Measurements from ENCODE around the gene CNOT10.
"Not testable (repeated sequence)": the region's sequence is repeated elsewhere in the genome, so short reads cannot be mapped to it uniquely, and the experiment has no call there.

CNOT10 gene

DNA sequence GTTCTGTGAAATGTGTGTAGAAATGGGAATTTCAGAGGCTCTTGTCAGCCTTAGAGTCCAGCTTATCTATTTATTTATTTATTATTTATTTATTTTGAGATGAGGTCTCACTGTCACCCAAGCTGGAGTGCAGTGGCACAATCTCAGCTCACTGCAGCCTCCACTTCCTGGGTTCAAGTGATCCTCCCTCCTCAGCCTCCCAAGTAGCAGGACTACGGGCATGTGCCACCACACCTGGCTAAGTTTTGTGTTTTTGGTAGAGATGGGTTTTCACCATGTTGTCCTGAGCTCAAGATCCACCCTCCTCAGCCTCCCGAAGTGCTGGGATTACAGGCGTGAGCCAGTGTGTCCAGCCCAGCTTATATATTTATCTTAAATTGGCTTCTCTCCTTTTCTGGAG lies 11.5 kb downstream of the CNOT10 start:
- no peak for DNase-seq (ENCODE audit: low spot score)

DNA sequence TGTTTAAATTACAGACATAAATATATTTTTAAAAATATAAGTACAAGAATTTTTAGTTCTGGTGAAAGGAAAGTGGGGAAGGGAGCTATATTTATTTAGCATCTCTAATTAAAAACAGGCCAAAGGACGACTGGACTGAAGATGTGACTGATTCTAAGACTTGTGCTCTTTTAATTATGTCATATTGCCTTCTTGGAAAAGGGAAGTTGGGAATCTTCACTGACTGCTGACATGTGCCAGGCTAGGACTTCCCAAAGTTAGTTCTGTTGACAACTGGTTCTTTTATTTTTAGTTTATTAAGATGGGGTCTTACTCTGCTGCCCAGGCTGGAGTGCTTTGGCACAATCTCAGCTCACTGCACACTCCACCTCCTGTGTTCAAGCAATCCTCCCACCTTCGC lies 13.5 kb downstream of the CNOT10 start:
- no peak for DNase-seq (ENCODE audit: low spot score)

DNA sequence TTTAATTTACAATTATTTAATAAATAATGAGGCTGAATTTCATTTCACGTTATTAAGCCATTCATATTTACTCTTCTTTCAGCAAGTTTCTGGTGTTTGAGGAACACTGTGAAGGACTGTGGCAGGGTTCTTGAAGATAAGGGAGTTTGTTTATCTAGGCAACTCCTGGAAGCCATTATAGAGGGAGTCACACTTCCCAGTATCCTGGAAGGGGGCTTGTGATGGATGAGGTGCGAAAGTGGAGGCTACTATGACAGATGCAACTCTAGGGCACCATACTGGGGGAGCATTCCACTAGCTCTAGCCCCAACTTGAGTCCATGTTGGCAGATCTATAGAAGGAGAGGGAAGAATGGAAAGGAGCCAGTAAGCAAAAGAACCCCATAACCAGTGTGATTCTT lies 14.4 kb downstream of the CNOT10 start:
- DNase-seq (ENCODE audit: low spot score): no peak

DNA sequence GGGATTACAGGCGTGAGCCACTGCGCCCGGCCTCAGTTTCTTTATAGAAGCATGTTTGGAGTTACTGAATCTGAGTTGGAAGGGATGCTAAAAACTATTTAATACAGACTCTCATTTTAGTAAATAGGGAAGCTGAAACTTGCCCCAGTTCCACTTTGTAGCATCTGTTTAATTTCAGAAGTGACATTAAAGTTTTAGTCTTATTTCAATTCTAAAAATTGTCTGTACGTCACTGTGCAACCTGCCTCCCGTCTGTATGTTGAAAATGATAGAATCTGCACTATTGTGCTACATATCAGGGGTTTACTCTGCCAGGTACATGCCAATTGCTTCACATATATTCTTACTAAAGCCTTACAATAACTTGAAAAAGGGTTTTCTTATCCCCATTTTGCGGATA lies 15.3 kb downstream of the CNOT10 start:
- DNase-seq (ENCODE audit: low spot score): no peak

DNA sequence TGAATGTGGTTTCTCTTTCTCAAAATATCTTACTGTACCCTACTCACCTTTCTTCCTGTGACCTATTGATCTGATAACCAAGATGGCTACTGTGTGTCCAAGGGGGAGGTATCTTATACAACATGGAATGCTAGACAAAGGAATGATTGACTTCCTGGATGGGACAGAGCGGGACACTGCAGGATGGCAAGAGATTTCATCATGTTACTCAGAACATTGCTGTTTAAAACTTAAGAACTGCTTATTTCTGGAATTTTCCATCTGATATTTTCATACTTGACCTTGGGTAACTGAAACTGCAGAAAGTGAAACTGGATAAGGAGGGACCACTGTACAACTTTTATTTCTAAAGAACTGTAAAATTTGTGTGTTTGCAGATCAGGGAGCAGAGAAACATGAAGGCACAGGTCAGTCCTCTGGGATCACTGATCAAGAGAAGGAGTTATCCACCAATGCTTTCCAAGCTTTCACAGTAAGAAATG lies 18.5 kb downstream of the CNOT10 start:
- no peak for DNase-seq (ENCODE audit: low spot score)

DNA sequence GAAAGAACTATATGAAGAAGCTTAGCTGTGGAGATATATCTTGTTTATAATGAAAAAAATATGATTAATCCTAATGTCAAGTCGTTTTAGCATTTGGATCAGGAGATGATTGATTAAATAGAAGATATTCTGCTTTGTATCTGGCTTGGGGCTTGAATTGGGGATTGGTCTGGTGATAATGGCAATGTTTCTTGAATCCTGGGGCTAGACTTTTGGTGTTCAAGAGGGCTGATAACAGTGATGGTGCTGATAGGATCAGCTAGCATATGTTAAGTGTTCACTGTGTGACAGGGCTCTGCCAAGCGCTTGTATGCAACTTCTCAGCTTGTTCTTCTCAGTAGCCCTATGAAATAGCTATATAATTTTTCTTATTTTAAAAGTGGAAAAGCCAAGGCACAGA lies 20.2 kb downstream of the CNOT10 start:
- DNase-seq (ENCODE audit: low spot score): no peak

DNA sequence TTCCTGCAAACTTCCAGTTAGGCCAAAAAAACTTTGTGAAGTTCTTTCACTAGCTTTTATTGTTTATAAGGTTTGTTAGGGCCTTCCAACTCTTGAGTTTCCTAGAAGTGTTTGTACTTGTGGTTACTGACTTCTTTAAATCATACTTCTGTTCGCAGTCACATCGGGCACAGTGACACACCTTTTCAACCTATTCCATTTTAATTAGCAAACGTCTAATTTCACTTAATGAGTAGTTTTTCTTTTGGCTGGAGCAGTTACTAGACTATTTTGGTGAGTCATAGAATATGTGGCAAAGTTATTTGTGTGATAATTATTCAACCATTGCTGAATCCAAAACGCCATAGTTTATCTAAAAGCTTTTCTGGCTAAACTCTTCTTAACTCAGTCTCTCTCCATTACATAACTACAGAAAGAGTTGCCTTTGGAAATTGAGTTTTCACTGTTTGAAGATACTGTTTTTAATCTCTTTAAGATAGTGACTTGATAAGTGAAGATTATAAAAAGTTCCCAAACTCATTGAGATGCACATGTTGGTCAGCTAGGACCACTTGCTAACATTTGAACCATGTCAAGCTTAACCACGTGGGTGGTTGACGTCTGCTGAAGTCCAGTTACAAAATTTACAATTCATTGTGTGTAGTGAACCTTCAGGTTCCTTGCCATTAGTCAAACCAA lies 21.5 kb downstream of the CNOT10 start:
- DNase-seq (ENCODE audit: low spot score): no peak

DNA sequence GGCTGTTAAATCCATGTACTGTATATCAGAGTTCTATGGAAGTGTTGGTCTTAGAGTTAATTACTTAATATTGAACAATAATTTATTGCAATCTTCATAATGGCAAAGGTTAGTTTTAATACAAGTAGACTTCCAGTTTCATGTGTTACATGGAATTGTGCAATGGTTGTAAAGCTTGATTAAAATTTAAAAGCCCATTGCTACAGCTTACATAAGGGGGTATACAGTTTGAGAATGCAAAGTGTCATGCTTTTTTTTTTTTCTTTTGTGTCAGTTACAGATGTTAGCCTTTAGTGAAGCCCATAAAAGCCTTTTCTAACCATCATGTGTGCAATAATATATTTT lies 22.0 kb downstream of the CNOT10 start:
- DNase-seq (ENCODE audit: low spot score): no peak

DNA sequence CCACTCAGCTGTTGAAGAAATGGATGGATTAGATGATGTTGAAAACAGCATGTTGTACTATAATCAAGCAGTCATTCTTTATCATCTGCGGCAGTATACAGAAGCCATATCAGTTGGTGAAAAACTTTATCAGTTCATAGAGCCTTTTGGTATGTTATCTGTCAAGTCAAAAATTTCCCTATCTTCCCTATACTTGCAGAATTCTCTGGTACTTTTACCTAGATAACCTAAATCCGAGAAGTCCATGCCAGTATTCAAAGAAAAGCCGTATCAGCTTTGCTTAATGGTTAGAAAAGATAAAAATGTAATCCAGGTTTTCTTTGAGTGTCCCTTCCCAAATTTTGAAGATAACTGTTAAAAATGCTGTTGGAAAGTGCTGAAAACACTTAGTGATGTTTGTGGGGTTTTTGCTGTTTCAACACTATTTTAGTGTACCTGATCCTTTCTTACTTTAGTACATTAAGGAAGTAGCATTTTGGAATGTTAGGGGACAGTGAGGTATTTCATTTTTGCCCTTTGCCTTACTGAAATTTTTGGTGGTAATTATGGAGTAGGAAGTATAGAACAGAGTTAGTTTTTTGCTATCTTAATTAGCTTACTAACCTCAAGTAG lies 23.8 kb downstream of the CNOT10 start:
- no peak for DNase-seq (ENCODE audit: low spot score)

DNA sequence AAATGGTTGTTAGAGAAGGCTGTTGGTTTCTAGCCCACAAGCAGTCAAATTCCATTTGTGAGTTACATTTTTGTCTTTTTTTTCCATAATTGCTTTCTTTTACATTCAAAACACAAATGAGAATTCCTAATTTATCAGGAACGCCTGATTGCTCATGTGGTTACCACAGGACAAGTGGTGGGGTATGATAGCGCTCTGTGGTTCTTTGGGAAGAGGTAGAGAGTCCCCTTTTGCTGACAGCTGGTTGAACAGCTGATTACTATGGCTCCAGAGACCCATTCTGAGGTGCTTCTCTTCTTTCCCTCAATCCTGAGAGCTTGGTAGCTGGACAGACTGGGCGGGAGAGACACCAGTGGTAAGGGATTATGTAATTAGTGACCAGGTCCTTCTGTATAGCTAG lies 24.4 kb downstream of the CNOT10 start:
- no peak for DNase-seq (ENCODE audit: low spot score)

DNA sequence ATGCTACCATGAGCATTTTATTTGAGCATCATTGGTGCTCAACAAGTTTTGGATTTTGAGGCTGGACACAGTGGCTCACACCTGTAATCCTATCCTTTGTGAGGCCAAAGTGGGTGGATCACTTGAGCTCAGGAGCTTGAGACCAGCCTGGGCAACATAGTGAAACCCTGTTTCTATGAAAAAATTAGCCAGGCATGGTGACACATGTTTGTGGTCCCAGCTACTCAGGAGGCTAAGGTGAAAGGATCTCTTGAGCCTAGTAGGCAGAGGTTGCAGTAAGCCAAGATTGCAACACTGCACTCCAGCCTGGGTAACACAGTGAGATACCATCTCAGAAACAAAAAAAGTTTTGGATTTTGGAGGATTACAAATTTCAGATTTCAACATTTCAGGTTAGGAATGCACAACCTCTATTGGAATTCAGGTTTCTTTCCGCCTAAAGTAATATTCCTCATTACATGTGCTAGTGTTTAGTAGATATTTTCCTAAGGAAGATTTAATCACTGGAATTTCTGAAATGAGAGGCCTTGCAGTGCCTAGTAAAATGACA lies 27.6 kb downstream of the CNOT10 start:
- DNase-seq (ENCODE audit: low spot score): no peak

DNA sequence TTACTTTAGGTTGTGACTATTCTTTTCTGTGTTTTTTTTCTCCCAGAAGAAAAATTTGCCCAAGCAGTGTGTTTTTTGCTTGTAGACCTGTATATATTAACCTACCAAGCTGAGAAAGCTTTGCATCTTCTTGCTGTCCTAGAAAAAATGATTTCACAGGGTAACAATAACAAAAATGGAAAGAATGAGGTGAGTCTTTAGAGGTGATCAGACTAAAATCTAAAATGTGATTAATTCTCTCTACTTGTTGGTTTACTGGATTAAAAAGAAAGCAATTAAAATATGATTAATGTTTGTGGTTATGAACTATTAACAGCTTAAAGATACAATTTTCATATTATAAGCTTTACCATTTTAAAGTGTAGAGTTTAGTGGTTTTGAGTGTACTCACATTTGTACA lies 28.2 kb downstream of the CNOT10 start:
- no peak for DNase-seq (ENCODE audit: low spot score)

DNA sequence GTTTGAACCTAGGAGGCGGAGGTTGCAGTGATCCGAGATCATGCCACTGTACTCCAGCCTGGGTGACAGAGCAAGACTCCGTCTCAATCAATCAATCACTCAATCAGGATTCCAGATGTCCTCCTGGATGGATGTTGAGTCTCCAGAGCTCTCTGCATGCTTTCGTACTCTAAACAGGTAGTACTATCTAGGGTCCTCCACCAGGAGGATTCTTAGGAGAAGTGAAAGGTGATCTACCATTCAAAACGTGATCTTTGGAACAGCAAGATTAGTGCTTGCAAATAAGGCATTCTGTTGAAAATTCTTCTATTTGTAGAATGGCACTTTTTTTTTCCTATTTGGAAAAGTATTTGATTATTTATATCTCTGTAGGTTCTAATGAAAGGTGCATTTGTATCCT lies 34.3 kb downstream of the CNOT10 start:
- DNase-seq (ENCODE audit: low spot score): no peak

DNA sequence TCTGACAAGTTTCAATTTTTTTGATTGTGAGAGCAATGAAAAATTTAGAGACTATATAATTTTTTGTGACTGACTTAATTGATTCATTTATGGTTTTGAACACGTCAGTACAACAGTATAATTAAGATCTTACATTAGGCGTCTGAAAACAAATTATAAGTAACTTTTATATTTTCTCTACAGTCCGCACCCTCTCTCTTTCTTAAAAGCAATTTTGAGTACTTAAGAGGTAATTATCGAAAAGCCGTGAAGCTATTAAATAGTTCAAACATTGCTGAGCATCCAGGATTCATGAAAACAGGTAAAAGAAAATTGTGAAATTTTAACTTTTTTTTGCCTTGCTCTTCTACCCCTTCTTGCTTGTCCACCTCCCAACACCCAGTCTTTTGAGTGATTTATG lies 34.9 kb downstream of the CNOT10 start:
- no peak for DNase-seq (ENCODE audit: low spot score)

DNA sequence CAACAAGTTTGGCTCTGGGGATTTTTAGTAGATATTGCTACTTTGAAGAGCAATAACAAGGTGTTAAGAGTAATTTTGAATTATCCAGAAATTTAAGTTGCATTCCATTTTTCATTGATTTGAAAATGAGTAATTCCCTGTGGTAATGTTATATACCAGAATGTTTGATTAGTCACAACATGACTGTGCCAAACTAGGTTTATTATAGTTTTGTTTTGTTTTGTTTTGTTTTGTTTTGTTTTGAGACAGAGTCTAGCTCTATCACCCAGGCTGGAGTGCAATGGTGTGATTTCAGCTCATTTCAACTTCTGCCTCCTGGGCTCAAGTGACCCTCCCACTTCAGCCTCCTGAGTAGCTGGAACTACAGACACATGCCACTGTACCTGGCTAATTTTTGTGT lies 40.7 kb downstream of the CNOT10 start:
- DNase-seq (ENCODE audit: low spot score): no peak

DNA sequence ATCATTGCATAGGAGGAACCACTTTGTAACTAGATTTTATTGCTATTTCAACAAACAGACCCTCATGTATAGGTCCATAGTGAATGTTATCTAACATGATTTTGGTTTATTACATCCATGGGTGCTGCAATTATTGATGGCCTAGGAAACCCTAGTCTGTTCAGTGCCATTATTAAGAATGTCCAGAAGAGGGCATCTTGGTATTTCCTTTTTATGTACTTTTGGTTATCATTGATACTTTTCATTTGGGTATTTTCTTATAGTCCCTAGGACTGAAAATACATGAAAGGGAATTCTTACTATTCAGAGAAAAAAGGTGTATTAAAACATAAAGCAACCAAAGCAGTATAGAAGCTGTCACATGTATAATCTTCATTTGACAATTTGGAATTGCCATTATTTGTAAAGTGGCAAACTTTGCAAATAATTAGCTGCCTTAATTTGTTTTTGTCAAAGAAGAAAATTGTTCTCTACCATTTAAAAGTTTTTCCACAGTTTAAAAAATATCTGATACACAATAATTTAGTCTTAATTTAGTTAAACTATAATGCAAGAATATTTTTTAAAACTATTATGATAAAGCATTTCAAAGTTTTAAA lies 48.7 kb downstream of the CNOT10 start:
- peak; percentile 53 for DNase-seq (ENCODE audit: low spot score)

DNA sequence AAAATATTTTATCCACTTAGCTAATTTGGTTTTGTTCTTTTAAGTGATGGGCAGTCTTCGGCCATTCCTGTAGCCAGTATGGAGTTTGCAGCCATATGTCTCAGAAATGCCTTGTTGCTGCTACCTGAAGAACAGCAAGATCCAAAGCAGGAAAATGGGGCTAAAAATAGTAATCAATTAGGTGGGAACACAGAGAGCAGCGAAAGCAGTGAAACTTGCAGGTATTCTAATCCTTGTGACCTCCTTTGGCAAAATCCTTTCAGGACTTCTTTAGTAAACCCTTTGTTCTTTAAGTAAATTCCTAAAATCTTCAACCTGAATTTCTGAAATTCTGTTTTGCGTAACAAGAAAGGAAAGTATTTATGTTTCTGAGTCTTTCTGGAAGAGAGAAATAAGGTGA lies 49.8 kb downstream of the CNOT10 start:
- DNase-seq (ENCODE audit: low spot score): no peak

DNA sequence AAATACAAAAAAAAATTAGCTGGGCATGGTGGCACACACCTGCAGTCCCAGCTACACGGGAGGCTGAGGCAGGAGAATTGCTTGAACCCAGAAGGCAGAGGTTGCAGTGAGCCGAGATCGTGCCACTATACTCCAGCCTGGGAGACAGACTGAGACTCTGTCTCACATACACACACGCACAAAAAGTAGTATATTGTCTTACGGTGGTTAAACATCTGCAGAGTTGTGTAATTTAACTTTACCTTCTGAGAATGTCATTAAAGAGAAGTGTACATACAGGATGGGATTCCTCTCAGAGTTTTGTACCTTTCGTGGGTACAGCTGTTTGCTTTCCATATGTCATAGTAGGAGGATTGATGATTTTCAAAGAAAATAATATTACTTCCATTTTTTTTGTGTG lies 58.5 kb downstream of the CNOT10 start:
- not testable (repeated sequence) for DNase-seq (ENCODE audit: low spot score)

DNA sequence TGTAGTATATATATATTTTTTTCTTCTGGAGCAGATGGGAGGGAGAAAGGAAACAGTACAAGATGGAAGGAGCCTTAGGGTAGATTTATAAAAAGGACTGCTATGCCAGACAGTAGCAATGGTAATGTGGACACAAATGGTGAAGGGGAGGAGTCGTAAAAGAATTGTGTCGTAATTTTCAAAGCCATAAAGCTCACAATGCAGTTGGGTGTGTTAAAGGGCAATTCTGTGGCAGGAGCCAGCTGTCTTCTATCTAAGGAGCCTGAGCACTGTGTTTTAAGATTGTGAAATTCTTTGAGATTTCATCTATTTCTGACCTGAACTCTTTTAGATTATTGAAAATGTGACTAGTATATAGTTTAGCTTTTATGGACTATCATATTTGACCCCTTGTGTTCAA lies 58.9 kb downstream of the CNOT10 start:
- no peak for DNase-seq (ENCODE audit: low spot score)

DNA sequence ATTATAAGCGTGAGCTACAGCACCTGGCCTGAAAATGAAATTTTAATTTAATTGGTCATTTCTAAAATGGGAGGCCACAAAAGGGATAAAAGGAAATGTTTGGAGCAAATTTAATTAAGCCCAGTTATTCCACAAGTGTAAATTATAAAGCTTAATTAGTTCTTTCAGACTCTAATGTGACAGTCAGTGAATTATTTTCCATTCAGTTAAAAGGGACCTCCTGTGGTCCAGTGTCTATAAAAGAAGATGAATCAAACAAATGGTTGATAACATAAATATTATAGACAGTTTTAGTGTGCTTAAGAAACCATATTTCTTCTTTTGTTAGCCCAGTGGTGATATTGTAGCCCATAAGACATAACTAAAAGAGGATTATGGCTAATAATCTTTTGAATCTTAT lies 66.4 kb downstream of the CNOT10 start:
- no peak for DNase-seq (ENCODE audit: low spot score)

DNA sequence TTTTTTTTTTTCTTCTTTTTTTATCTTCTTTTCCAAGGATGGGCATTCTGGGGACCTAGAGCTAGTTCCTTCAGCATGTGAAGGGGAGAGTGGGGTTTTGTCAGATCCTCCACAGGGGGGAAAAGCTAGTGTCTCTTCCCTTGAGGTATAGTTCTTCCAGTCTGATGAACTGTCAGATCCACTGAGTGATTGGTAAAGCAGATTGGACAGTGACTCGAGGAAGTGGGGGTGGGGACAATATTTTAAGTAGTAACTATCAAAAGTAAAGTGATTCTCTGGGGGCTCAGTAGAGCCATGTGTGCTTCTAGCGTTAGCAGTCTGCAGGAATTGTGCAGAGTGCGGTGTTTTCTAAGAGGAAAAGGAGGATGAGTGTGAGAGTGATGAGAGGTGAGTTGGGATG lies 70.8 kb downstream of the CNOT10 start:
- no peak for DNase-seq (ENCODE audit: low spot score)

DNA sequence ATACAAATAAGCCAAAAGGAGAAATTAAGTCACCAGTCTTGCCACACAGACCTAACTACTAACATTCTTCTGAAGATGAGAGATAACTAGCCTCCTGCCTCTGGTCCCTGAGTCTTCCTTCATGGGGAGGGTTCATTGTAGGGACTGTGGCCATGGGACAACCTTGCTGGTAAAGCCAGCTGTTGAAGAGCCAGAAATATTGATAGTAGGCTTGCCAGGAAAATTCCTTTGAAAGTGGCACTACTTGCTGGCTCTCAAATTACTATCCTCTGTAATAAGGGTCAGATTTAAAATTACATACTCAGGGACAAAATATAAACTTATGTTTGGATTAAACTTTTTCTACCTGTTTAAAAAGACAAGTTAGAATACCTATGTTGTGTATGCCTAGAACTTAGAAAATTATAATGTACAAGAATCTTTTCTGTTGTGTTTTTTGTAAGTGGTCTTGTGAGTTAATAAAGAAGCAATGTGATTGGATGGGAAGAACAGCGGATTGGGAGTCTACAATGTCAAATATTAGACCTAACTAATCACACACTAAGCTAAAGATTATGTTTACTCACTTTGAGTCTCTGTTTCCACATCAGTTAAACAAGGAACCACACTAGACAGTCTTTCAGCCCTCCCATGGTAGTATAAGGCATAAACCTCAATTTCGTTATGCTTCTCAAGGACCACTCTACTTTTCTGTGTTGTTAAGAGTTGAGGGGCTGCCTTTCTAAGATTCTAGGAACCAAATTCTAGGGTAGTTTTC lies 72.8 kb downstream of the CNOT10 start:
- DNase-seq (ENCODE audit: low spot score): no peak

DNA sequence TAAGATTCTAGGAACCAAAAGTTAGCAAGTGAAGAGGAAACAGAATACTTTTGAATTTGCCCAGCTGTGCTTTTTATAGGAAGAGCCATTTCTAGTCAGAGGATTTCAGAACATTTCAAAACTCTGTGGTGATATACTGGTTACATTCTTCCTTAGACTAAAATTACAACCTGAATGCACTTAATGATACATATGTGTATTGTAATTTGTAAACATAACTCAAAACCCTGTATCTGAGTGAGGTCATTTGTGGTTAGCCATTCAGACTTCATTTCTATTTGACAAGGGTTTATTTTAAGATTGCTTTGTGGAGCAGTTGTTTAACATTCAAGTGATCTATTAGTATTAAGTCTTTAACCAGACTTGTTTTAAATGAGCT lies 73.4 kb downstream of the CNOT10 start:
- no peak for DNase-seq (ENCODE audit: low spot score)

All from kidney capillary endothelial cell (primary cell).